GM18867 (cell line): ENCODE measurements around the gene ACACB.

Experiments
- ATAC-seq: cut with Tn5 transposase; IDR thresholded peaks from one replicate; pipeline ENCODE4 v1.9.1; 2021; ENCODE audit warnings: mild to moderate bottlenecking, moderate library complexity; ENCODE audit not compliant: unreplicated experiment

ACACB gene

GRCh38 chr12:109203480-109203879, 87.1 kb downstream of the ACACB start:
- no peak for ATAC-seq

DNA sequence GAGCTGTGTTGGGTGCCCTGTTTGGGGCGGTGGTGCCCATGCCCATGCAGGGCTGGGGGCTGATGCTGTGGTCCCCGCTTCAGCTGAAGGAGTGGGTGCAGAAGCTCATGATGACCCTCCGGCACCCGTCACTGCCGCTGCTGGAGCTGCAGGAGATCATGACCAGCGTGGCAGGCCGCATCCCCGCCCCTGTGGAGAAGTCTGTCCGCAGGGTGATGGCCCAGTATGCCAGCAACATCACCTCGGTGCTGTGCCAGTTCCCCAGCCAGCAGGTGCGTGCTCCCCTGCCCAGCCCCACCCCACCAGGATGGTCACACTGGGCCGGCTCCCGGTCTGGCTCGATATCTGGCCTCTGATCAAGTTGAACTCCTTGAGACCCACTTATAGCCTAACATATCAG, 92.7 kb downstream of the ACACB start:
- no peak for ATAC-seq

DNA sequence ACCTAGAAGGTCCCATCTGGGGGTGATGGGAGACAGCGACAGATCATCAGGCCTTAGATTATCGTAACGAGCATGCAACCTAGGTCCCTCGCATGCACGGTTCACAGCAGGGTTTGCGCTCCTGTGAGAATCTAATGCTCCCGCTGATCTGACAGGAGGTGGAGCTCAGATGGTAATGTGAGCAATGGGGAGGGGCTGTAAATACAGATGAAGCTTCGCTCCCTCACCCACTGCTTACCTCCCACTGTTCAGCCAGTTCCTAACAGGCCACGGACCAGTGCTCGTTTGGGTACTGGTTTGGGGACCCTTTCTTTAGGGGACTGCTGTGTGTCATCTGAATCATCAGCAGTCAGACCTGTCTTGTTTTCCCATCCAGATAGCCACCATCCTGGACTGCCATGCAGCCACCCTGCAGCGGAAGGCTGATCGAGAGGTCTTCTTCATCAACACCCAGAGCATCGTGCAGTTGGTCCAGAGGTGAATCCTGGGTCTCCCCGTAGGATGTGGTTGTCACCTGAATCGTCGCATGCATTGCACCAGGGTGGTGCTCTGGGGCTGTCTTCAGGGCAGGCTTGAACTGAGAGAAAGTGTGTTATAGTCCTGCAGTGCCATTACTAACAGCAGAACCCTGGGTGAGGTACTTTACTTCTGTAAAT, 96.2 kb downstream of the ACACB start:
- ATAC-seq, result no peak

- ATAC-seq, result no peak
These were observed 97.7 kb downstream of the ACACB start for GRCh38 chr12:109214131-109214530.

DNA sequence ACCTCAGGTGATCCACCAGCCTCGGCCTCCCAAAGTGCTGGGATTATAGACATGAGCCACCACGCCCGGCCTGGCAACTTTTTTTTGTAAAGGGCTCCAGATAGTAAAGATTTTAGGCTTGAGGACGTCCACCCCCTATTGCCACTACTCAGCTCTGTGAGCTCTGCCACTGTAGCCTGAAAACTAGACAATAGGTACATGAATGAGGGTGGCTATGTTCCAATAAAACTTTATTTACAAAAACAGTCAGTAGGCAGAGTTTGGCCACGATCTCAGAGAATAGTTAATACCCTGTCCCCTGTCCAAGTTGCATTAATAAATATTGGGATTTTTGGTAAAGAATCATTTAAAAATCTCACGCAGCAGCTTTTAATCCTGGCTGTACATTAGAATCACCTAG, 102.6 kb downstream of the ACACB start:
- ATAC-seq, result no peak

DNA sequence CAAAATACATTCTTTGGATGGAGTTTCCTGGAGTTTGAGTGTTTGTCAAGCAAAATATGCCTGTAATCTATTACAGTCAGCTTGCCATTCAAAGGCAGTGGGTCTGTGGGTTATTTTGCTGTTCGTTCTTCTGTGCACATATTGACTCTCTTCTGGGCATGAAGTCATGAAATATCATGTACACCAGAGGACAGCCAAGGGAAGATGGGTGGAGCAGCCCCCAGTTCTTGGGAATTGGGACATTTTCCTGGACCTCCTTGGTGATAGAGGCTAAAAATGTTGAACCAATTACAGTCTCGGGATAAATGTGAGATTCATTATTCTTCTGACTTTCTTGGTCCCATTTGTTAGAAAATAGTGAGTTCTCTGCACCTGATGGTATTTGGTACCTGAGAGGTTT, 103.6 kb downstream of the ACACB start:
- ATAC-seq, result no peak

GRCh38 chr12:109221277-109221931, 105.0 kb downstream of the ACACB start:
- no peak for ATAC-seq

GRCh38 chr12:109222062-109222461, 105.7 kb downstream of the ACACB start:
- ATAC-seq, result no peak

- ATAC-seq, result no peak
These were observed 106.1 kb downstream of the ACACB start for GRCh38 chr12:109222496-109222895.

- ATAC-seq, result no peak
These were observed 106.8 kb downstream of the ACACB start for GRCh38 chr12:109223211-109223610.

DNA sequence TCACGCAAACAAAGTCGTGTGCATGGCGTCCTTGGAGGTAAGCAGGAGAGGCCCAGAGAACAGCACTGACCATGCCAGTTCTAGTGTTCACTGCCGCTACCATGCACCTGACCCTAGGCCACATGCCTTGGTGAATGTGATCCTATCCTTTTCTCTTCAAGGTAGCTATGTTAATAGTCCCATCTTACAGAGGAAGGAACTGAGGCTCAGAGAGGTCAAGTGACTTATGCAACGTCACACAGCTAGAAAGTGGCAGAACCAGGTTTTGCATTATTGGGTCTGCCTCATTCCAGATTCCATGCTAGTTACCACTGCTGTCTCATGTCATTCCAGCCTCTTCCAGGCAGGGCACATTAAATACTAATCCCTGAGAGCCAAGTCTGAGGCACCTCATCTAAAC, 107.5 kb downstream of the ACACB start:
- ATAC-seq, result no peak

DNA sequence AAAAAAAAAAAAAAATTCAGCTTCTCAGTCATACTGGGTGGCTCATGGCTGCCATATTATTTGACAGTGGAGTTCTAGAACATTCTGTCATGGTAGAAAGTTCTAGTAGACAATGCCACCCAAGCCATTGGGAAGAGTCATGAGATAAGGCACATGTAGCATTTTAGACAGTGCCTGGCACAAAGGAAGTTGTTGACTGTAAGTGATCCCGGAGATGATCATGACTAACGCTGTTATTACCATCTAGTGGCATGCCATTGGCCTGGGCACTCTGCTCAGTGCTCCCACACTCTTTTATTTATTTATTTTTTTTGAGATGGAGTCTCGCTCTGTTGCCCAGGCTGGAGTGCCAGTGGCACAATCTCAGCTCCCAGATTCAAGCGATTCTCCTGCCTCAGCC, 112.3 kb downstream of the ACACB start:
- ATAC-seq, result no peak

DNA sequence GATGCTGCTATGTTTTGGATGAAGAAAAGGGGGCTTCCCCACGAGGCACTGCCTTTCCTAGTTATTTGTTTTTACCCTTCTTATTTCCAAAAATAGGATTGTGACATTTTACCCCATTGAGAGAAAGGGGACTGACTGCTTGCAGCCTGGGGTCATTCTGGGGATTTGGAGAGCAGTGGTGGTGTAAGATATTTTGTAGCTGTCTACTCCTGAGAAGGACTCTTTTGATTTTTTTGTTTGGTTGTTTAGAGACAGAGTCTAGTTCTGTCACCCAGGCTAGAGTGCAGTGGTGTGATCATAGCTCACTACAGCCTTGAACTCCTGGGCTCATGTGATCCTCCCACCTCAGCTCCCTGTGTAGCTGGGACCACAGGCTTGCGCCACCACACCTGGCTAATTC, 113.8 kb downstream of the ACACB start:
- no peak for ATAC-seq

DNA sequence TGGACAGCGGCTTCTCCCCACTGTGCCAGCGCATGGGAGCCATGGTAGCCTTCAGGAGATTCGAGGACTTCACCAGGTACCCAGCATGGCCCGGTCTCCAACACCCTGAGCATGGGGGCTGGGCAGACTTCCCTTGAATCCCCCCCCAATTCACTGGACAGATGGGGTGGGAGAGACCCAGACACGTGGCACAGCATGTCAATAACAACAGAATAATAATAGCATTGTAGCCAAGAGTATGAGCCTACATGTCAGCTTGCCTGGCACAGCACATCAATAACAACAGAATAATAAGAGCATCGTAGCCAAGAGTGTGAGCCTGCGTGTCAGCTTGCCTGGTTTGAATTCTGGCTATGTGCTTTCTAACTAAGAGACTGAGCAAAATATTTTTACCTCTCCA, 116.3 kb downstream of the ACACB start:
- ATAC-seq, result no peak

GRCh38 chr12:109234012-109234411, 117.6 kb downstream of the ACACB start:
- ATAC-seq, result no peak

- no peak for ATAC-seq
These were observed 119.9 kb downstream of the ACACB start for GRCh38 chr12:109236257-109236656.

- no peak for ATAC-seq
These were observed 122.8 kb downstream of the ACACB start for GRCh38 chr12:109239179-109239578.

DNA sequence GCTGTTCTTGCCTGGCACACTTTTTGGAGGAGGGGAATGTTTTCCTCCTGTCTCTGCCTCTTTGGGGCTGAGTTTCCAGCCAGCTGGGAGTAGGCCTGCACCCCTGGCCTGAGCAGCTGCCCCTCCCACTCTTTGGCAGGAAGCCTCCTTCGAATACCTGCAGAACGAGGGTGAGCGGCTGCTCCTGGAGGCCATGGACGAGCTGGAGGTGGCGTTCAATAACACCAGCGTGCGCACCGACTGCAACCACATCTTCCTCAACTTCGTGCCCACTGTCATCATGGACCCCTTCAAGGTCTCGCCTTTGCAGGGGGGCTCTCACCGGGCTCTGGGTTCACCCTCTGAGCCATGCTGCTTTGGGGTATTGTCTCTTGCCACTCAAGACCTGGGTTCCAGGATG, 123.3 kb downstream of the ACACB start:
- no peak for ATAC-seq

DNA sequence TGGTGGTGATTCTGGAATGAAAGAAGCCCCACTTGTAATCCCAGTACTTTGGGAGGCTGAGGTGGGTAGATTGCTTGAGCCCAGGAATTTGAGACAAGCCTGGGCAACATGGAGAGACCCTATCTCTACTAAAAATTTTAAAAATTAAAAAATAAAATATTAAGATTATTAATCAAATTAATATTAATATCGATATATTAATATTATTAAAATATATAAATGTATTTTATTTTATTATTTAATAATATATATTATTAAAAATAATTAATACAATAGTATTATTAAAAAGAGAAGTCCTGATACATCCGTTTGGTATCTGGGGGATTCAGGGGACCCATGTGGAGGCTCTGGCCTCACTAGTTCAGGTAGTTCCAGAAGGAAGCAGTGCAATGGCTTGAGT, 124.0 kb downstream of the ACACB start:
- ATAC-seq, result no peak

- ATAC-seq, result no peak
These were observed 125.5 kb downstream of the ACACB start for GRCh38 chr12:109241936-109242335.

GRCh38 chr12:109244073-109244472, 127.7 kb downstream of the ACACB start:
- no peak for ATAC-seq

GRCh38 chr12:109246221-109246620, 129.8 kb downstream of the ACACB start:
- no peak for ATAC-seq
